Upper lobe of left lung (tissue), 4 donors: ENCODE results near the gene HEBP2.

Experiments used
- CTCF ChIP-seq, 6 experiments: fragments of 450-650 bp in 4 of 6; fragments of 200-600 bp in 2 of 6; sonication (generic) in 2 of 6; IDR thresholded peaks; one replicate each; pipeline ENCODE4 v1.5.1; 2016 to 2019; ENCODE audit warnings: antibody characterized with exemption in 6 of 6
- EP300 ChIP-seq, 4 donors: sonication (generic); formaldehyde crosslinking; IDR thresholded peaks; one replicate each; pipeline ENCODE4 v1.5.1; 2017; ENCODE audit warnings: antibody characterized with exemption in 4 of 4, control low read depth in 2 of 4
- POLR2A ChIP-seq, 4 donors: fragments of 450-650 bp; IDR thresholded peaks; one replicate each; pipeline ENCODE4 v1.5.1; 2016 to 2017; ENCODE audit warnings: antibody characterized with exemption in 4 of 4, mild to moderate bottlenecking in 2 of 4
- POLR2AphosphoS5 ChIP-seq, 2 donors: sonication (generic); formaldehyde crosslinking; IDR thresholded peaks; one replicate each; pipeline ENCODE4 v1.5.1; 2017; ENCODE audit warnings: antibody characterized with exemption in 2 of 2

- no peak for TF ChIP-seq CTCF (IDR thresholded peaks at IDR 0.05)
- no peak for TF ChIP-seq POLR2A (IDR thresholded peaks at IDR 0.05)
- TF ChIP-seq EP300 (IDR thresholded peaks at IDR 0.05): no peak
- no peak for TF ChIP-seq POLR2AphosphoS5 (IDR thresholded peaks at IDR 0.05)
Measured at GRCh38 chr6:138461647-138462046, 57.6 kb downstream of the HEBP2 start.
